ENCODE data around the gene PCK1.
"Not testable (repeated sequence)": the region's sequence is repeated elsewhere in the genome, so short reads cannot be mapped to it uniquely, and the experiment has no call there.

The PCK1 gene

DNA sequence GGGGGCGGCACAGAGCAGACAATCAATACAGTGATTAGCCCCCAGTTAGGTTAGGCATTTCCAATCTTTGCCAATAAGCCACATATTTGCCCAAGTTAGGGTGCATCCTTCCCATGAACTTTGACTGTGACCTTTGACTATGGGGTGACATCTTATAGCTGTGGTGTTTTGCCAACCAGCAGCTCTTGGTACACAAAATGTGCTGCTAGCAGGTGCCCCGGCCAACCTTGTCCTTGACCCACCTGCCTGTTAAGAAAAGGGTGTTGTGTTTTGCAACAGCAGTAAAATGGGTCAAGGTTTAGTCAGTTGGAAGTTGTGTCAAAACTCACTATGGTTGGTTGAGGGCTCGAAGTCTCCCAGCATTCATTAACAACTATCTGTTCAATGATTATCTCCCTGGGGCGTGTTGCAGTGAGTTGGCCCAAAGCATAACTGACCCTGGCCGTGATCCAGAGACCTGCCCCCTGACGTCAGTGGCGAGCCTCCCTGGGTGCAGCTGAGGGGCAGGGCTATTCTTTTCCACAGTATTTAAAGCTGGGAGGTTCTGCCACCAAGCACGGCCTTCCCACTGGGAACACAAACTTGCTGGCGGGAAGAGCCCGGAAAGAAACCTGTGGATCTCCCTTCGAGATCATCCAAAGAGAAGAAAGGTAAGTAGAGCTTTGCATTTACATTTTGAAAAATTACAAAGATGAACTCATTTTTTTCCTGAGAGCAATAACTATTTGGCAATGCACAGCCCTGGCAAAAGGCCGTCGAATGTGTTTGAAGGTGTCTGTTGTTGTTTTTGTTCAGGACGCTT lies at the start of gene PCK1:
PCK1 (plus strand) TSS at position 557 of the 802 bp plus-strand sequence. CDS start 302 bp downstream, outside the sequence.
- no peak within 1 kb of the TSS for H3K4me3 ChIP-seq (ENCODE audit: low read depth, low read length)
- no peak for DNase-seq (ENCODE audit: low read depth, low spot score)
- in situ Hi-C loops (cut with HindIII; ENCODE audit: low sequenced_read_pairs), result no loop called here
- TF ChIP-seq, protein P1, sequence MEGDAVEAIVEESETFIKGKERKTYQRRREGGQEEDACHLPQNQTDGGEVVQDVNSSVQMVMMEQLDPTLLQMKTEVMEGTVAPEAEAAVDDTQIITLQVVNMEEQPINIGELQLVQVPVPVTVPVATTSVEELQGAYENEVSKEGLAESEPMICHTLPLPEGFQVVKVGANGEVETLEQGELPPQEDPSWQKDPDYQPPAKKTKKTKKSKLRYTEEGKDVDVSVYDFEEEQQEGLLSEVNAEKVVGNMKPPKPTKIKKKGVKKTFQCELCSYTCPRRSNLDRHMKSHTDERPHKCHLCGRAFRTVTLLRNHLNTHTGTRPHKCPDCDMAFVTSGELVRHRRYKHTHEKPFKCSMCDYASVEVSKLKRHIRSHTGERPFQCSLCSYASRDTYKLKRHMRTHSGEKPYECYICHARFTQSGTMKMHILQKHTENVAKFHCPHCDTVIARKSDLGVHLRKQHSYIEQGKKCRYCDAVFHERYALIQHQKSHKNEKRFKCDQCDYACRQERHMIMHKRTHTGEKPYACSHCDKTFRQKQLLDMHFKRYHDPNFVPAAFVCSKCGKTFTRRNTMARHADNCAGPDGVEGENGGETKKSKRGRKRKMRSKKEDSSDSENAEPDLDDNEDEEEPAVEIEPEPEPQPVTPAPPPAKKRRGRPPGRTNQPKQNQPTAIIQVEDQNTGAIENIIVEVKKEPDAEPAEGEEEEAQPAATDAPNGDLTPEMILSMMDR (IDR thresholded peaks at IDR 0.05; ENCODE audit: low read depth, low read length), result no peak

DNA sequence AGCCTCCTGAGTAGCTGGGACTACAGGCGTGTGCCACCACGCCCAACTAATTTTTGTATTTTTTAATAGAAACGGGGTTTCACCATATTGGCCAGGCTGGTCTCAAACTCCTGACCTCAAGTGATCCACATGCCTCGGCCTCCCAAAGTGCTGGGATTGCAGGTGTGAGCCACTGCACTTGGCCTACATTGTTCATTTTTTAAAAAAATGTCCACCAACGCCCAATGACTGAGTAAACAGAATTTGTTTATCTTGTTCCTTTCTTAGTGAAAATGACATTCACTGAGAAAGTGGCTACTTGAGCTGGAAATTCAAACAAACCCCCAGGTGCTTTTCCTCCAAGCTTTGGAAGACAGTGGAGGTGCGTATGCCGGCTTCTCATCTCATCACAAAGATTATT lies 49.2 kb upstream of the PCK1 start:
- in situ Hi-C loops (cut with HindIII; ENCODE audit: low sequenced_read_pairs); H3K4me3 ChIP-seq (ENCODE audit: low read depth, low read length): not testable (repeated sequence)

DNA sequence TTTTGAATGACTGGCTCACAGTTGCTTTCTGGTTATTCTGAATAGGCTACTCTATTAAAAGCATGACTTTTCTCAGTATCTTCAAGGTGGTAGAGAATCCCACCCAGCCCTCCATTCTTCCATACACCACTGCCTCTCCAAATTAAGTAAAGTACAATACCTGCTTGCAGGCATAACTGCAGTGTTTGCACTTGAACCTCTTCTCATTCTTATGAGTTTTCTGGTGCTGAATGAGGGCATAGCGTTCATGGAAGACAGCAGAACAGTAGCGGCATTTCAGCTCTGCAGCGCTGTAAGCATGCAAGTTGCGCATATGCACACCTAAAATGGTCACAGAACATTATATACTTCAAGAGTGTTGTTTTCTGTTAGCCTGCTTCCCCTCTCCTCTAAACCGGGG lies 48.5 kb upstream of the PCK1 start:
- no peak for DNase-seq (ENCODE audit: low read depth, low spot score)
- in situ Hi-C loops (cut with HindIII; ENCODE audit: low sequenced_read_pairs), result no loop called here
- TF ChIP-seq, protein P1 (IDR thresholded peaks at IDR 0.05; ENCODE audit: low read depth, low read length), result no peak
- H3K4me3 ChIP-seq (ENCODE audit: low read depth, low read length), result no peak overlapping the region

More for the DNA sequence above, 49.2 kb upstream of the PCK1 start:
- not testable (repeated sequence) for DNase-seq (ENCODE audit: low read depth, low spot score)

DNA sequence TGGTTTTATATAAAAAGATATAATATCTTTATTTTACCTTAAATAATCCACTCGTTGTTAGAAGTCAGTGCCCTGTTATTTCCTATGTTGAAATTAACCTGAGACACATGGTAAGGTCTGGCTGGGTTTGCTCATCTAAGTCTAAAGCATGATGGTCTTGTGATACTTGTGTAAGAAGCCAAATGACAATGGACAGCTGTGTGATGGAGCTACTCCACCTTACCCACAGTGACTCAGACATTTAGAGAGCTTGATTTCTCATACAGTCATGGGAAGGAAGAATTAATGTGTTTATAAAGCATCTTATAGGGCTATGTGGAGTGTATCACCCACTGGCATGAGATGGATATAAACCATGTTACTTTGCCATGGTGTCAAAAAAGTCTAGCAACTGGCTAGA lies 47.7 kb upstream of the PCK1 start:
- peak; percentile 2 for DNase-seq (ENCODE audit: low read depth, low spot score)
- in situ Hi-C loops (cut with HindIII; ENCODE audit: low sequenced_read_pairs), result no loop called here
- TF ChIP-seq, protein P1 (IDR thresholded peaks at IDR 0.05; ENCODE audit: low read depth, low read length), result no peak

DNA sequence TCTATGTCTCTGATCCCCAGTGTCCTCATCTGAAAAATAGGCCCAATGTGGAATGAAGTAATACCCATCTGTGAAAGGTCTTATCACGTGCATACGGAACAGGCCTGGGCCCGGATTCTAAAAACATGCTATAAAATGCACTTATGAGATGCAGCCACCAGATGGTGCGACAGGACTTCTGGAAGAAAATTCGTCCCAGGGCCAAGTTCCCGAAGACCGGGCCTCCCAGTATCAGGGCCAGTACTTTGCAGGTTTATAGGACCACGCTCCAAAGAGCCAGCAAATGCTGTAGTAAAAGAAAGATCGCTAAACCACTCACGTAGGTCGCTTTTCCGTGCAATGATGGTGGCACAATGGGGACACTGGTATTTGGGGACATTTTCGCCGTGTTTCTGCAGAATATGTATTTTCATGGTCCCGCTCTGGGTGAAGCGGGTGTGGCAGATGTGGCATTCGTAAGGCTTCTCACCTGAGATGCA lies 46.6 kb upstream of the PCK1 start:
- no peak overlapping the region for H3K4me3 ChIP-seq (ENCODE audit: low read depth, low read length)
- TF ChIP-seq, protein P1 (IDR thresholded peaks at IDR 0.05; ENCODE audit: low read depth, low read length), result peak; percentile 68
- peak; percentile 63 for DNase-seq (ENCODE audit: low read depth, low spot score)
- in situ Hi-C loops (cut with HindIII; ENCODE audit: low sequenced_read_pairs), result no loop called here

More for the DNA sequence above, 47.7 kb upstream of the PCK1 start:
- H3K4me3 ChIP-seq (ENCODE audit: low read depth, low read length), result no peak overlapping the region

DNA sequence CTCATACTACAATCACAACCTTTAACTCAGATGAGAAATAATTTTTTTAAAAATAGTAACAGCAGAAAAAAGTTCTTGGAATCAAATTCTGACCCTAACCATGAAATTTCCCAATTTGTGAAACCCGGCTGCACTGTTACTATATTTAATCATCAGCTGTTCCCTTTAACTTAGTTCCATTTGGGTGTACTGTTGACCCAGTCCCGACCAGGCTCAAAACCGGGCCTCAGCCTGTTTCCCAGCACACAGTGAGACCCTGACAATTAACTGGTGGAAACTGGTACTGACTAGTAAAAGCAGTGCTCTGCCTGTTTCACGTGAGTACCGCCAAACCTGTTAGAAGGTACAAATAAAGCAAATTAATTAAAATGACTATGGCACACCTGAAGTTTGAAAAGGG lies 43.0 kb upstream of the PCK1 start:
- DNase-seq (ENCODE audit: low read depth, low spot score), result no peak
- in situ Hi-C loops (cut with HindIII; ENCODE audit: low sequenced_read_pairs), result no loop called here
- H3K4me3 ChIP-seq (ENCODE audit: low read depth, low read length), result no peak overlapping the region
- TF ChIP-seq, protein P1 (IDR thresholded peaks at IDR 0.05; ENCODE audit: low read depth, low read length), result no peak

DNA sequence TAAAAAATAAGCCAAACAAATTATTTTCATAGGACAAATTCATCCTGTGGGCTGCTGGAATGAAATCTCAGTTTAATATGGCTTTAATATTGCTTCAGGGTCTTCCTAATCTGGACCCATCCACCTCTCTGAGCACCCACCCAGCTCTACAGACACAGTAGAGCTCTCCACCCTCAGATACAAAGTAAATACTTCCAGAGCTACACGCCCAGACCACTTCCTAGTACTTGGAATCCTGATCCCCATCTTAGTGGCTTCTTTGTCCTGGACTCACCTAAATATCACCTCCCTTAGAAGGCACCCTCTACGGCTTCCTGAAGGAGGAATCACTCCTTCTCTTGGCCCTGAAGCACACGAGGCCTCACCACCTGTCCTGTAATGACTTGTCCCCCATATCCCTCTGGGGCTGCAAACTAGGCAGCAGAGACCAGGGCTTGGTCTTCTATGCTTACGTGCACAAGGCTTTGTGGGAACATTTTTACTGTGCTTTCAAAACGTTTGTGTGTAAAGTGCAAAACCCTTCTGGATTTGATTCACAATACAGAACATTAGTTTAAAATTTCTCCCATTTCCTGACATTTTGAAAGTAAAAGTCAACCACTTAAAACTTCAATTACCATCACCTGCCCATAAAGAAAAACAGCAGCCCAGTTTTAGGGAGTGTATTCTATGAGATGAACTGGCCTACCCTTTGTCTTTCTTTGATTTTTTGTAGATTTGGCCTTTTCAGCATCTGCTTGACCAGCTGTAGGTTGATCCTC lies 38.4 kb upstream of the PCK1 start:
- DNase-seq (ENCODE audit: low read depth, low spot score), result no peak
- TF ChIP-seq, protein P1 (IDR thresholded peaks at IDR 0.05; ENCODE audit: low read depth, low read length), result no peak
- in situ Hi-C loops (cut with HindIII; ENCODE audit: low sequenced_read_pairs), result no loop called here

More for the DNA sequence above, 38.4 kb upstream of the PCK1 start:
- H3K4me3 ChIP-seq (ENCODE audit: low read depth, low read length), result no peak overlapping the region
